Adipose tissue (tissue), 3 donors: ENCODE results near the gene MCTP1. TPM values are rescaled to one million over a fixed set of nuclear protein-coding genes. Genes with fewer than 3 reads are reported as not detected.

Experiments used
- H3K27ac ChIP-seq: one replicate; pipeline ENCODE4 v1.5.1; 2013; ENCODE audit warnings: low read depth, low read length
- WGBS, 3 donors: extraction: QIAGEN DNeasy Blood & Tissue Kit; methylation state at CpG; one replicate each; pipeline ENCODE4 v1.1.7; 2013; 5-methylcytosine and 5-hydroxymethylcytosine counted together
- polyA plus RNA-seq, 3 donors: library from polyadenylated mRNA; stranded (reverse); fragments of 200-250 nt; gene quantifications; one replicate each; pipeline ENCODE4 v1.2.3, GENCODE V29; 2013
- donor health status: healthy with polysubstance abuse.
- donor health status: Bipolar disorder and iron deficiency.
- donor health status: healthy.

Gene MCTP1
- polyA plus RNA-seq, 3 donors = 1.5 to 14.9 (median 13.3) TPM

DNA sequence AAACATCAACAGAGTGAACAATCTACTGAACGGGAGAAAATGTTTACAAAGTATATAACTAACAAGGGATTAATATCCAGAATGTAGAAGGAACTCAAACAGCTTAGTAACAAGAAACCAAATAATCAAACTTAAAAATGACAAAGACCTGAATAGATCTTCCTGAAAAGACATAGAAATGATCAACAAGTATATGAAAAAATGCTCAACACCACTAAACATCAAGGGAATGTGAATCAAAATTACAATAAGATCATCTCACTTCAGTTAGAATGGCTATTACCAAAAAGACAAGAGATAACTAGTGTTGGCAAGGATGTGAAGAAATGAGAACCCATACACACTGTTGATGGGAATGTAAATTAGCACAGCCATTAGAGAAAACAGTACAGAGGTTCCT lies 218.8 kb downstream of the MCTP1 start:
- no peak overlapping the region for H3K27ac ChIP-seq
- WGBS, 3 donors = 31 to 76% (median 73%) methylated on average over 1 of the region's 1 CpG

DNA sequence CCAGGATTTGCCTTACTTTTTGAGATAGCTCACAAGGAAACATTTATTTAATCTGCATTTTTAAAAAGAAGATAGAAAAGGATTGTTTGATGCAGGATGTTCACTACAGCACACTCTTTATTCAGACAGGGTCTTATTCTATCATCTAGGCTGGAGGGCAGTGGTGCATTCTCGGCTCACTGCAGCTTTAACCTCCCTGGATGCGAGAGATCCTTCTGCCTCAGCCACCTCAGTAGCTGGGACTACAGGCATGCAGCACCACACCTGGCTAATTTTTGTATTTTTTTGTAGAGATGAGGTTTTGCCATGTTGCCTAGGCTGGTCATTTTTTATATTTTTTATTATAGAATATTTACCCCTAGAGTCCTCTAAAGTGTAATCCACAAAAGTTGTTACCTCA lies 221.4 kb downstream of the MCTP1 start:
- 63 to 88% (median 86%) methylated on average over 2 of the region's 2 CpGs for WGBS, 3 donors
- H3K27ac ChIP-seq = no peak overlapping the region

DNA sequence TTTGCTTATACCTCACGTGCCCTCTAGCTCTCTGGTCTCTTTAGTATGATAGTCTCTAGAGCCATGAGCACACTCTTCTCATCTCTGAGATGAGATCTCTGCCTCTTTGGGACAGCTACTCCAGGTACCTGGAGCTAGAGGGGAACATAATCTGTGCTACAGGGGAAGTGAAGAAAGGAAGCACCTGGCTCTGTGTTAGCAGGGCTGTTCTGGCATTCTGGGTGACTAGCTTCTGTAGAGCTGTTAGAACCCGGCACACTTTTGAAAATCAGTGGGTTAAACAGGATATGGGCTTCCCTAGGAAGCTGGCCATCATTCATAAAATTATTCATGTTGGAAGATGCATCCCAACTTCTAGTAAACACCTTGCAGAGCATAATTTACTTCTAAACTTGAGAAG lies 224.8 kb downstream of the MCTP1 start:
- WGBS, 3 donors = 14 to 19% (median 18%) methylated on average over 2 of the region's 2 CpGs

DNA sequence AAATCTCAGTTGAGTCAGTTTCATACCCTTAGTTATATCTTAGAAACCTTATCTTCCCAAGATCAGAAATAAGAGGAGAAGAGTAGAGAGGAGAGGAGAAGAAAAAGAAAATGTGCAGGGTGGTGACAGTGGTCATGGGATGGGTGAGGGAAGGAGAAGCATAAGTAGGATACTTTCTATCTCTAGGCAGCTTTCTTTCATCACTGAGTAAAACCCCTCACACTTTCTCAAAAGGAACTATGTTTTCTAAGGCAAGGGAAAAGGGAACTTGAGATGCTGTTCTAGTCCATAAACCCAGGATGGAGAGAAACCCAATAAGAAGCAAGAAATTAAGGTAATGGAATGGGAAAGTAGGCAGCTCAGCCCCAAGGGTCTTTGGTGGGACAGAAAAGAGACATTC lies 225.3 kb downstream of the MCTP1 start:
- H3K27ac ChIP-seq = no peak overlapping the region

More for the DNA sequence above, 224.8 kb downstream of the MCTP1 start:
- H3K27ac ChIP-seq = no peak overlapping the region

DNA sequence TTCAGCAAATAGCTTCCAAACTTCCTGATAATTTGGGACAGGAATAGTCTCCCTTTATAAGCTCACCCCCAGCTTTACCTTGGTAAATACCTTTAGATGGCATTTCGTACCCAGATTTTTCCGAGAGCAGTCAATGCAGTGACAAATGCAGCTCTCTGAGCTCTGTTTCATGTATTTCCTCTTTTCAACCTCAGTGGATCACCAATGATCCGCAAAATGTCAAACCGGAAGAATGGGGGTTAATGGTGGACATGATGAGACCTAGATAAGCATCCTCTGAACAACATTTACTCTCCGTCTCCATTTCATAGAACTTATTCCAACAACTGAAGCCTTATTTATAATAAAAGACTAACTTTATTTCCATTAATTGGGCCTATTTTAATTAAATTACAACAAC lies 227.3 kb downstream of the MCTP1 start:
- WGBS, 3 donors = 60 to 81% (median 80%) methylated on average over 5 of the region's 5 CpGs
- H3K27ac ChIP-seq = no peak overlapping the region

DNA sequence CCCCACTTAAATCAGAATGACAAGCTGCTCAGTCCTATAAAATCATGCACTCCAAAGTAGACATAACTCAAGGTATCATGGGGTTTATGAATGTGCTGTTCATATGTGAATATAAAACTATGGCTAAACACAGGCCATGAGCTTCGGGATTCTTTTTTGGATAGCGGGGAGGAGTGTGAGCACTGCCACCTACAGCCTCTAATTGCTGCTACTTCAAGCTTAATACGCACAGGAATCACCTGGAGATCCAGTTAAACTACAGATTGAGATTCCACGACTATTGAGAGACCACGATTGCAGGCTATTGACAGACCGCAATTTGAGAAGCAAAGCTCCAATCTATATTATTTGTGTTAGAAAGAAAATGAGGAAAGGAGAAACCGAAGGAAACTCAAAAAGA lies 231.6 kb downstream of the MCTP1 start:
- no peak overlapping the region for H3K27ac ChIP-seq
- WGBS, 3 donors = 81 to 90% (median 90%) methylated on average over 7 of the region's 7 CpGs

DNA sequence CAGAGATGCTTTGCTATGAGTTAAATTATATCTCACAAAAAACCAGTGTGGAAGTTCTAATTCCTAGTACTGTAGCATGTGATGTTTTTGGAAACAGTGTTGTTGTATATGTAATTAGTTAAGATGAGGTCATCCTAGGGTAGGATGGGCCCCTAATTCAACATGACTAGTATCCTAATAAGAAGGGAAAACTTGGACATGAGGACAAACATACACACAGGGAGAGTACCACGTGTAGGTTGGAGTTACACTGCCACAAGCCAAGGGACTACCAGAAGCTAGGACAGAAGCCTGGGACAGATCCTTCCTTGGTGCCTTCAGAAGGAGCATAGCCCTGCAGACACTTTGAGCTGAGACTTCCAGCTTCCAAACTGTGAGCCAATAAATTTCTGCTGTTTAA lies 234.2 kb downstream of the MCTP1 start:
- H3K27ac ChIP-seq = no peak overlapping the region
- WGBS, 3 donors = 44 to 69% (median 52%) methylated on average over 1 of the region's 1 CpG

DNA sequence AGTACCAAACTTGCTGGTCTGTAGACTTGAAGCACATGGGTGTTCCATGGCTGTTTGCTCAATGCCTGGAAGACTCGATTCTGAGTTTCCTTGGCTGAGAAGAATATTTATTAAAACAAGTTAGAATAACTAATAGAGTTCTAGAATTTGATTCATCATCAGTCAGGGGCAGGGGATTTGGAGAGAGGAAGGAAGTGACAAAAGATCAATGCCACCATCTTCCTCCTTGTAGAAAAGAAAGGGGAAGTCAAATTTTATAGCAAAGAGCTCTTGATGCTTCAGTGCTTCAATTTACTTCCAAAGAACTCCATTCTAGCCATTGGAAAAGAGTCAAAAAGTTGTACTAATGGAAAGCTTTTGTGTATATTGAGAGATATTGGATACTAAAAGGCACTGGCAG lies 236.3 kb downstream of the MCTP1 start:
- 53 to 77% (median 62%) methylated on average over 1 of the region's 1 CpG for WGBS, 3 donors
- H3K27ac ChIP-seq = no peak overlapping the region

DNA sequence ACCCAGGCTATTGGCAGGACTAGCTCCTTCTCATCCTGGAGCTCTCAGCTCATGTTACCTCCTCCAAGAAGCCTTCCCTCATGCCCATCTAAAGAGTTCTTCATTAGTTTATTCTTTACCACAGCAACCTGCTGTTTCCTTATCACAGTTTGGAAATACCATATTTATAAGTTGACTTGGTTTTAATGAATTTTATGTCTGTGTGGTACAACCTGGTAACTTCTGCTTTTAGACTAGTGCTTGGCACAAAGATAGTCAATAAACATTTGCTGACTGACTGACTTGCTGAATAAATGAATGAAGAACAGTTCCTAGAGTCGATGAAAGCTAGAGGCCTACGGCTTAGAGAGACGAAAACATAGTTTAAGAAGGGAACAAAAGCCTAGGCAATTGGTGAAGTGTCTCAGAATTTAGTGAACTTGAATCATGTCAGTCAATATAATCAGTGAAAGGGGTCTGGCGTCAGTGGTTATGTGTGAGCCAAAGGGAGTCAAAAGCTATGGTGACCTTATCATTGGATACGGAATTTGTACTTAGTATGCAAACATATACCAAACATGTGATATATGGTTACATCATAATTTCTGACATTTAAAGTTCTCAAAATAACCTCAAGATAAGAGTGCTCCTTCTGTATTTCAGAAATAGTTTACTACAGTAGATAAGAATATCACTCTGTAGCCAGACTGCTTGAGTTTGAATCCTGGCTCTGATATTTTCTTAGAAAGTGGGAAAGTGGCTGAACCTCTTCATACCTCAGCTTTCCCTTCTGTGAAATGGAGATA lies 239.5 kb downstream of the MCTP1 start:
- no peak overlapping the region for H3K27ac ChIP-seq
- 53 to 69% (median 64%) methylated on average over 5 of the region's 5 CpGs for WGBS, 3 donors

DNA sequence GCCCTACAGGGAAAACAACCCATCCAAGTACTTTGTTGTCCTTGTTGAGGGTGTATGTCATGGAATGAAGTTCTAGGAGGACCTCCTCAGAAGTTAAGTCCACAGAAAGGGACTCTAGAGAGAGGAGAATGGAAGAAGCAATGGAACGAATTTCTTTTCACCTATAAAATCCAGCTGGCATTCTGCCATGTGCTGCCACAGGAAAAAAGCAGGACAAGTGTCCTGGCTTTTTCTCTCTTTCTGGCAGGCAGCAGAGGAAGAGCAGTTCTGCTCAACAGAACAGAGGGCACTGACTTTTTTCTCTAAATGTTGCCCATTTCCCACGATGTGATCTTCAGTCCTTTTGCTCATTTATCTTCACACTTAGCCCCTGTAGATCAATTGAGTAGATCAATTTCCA lies 240.8 kb downstream of the MCTP1 start:
- H3K27ac ChIP-seq = no peak overlapping the region
- 40 to 54% (median 54%) methylated on average over 2 of the region's 2 CpGs for WGBS, 3 donors

DNA sequence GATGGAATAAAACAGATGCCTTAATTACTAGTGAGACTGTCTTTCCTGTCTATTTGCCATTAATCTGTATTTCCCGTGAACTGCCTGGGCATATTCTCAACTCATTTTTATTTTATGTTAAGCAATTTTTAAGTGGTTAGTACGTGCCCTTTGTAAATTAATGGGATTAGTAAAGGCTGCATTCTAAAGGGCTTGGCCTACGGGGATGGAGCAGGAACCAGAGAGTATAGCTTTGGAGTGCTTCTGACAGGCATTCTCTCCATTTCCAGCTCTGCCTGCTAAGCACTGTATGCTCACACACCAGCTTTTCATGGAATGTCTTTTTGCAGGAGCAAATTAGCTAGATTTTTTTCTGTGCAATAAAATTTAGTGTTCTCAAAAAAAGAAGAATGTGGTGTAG lies 241.2 kb downstream of the MCTP1 start:
- H3K27ac ChIP-seq = no peak overlapping the region
- WGBS, 3 donors = 49 to 63% (median 55%) methylated on average over 3 of the region's 3 CpGs

DNA sequence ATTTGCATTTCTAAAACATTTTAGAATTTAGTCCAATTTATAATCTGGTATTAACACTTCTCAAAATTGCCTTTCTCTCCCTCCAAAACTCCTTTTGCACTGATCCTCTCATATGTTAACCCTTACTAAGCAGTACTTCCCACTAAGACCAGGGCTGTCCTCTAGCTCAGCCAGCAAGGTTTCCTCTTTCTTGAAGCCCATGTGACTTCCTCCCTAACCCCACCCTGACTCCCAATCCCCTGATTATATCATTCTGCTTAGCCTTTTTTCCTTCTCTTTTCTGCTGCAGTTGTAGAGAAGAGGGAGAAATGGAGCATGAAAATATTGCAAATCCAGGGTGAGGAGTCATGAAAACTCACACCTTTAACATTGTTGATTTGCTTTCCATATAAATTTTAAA lies 241.7 kb downstream of the MCTP1 start:
- H3K27ac ChIP-seq = no peak overlapping the region

DNA sequence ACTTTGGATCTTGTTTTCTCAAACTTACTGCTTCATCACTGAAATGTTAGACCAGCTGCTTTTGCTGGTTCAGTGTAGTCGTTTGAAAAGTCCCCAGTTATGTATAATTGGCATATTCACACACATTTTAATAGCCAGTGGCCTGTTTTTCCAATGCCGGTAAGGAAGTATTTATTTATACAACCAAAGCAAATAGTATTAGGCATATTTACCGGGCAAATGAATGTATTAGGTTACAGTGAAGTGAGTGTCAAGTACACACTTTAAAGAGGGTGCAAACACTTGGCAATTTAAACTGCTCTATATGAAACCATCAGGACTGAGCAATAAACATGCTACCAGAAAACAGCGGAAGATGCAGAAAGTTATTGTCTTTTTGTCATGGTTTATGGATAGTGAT lies 242.9 kb downstream of the MCTP1 start:
- whole genome bisulfite sequencing, 3 donors = 43 to 73% (median 71%) methylated on average over 4 of the region's 4 CpGs
- no peak overlapping the region for H3K27ac ChIP-seq

DNA sequence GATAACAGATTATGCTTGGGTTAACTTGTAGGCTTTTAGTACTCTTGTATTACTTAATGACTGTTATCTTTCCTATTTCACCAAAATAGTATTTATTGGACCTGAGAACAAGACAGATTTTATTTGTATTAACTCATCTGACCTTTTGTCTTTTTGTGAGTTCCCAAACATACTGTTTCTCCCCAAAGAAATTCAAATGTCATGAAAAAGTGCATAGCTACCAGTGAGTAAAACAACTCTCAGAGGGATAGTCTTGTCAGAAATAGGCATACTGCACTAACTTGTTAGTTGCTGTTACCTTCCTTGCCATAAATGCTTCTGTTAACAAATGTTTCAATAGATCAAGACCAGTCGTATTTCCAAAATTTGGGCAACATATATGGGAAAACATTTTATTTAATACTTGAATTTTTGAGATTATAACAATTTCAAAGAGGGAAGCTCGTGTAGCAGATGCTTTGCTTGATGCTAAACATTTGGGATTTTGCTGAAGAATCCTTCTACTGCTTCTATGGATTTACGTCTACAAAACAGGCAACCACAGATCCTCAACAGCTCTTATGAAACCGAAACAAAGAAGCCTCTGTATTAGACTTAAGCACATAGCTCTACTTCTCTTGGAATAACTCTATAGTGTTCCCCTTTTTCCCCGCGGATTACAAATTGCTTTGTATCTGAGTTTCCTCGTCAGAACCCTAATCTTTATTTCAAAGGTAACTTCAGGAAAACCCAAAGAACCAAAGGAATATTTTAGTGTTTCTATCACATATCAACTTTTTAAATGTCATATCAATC lies 248.8 kb downstream of the MCTP1 start:
- H3K27ac ChIP-seq = no peak overlapping the region

DNA sequence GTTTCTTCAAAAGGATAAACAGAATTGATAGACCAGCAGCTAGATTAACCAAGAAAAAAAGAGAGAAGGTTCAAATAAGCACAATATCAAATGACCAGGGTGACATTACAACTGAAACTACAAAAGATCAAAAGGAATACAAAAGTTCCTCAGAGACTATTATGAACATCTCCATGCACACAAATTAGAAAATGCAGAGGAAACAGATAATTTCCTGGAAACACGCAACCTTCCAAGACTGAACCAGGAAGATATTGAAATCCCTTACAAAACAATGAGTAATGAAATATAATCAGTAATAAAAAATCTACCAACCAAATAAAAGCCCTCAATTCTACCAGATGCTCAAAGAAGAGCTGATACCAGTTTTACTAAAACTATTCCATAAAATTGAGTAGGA lies 252.1 kb downstream of the MCTP1 start:
- no peak overlapping the region for H3K27ac ChIP-seq
- WGBS, 3 donors = 40 to 83% (median 68%) methylated on average over 1 of the region's 1 CpG

More for the DNA sequence above, 248.8 kb downstream of the MCTP1 start:
- WGBS, 3 donors = 62 to 71% (median 71%) methylated on average over 7 of the region's 7 CpGs

DNA sequence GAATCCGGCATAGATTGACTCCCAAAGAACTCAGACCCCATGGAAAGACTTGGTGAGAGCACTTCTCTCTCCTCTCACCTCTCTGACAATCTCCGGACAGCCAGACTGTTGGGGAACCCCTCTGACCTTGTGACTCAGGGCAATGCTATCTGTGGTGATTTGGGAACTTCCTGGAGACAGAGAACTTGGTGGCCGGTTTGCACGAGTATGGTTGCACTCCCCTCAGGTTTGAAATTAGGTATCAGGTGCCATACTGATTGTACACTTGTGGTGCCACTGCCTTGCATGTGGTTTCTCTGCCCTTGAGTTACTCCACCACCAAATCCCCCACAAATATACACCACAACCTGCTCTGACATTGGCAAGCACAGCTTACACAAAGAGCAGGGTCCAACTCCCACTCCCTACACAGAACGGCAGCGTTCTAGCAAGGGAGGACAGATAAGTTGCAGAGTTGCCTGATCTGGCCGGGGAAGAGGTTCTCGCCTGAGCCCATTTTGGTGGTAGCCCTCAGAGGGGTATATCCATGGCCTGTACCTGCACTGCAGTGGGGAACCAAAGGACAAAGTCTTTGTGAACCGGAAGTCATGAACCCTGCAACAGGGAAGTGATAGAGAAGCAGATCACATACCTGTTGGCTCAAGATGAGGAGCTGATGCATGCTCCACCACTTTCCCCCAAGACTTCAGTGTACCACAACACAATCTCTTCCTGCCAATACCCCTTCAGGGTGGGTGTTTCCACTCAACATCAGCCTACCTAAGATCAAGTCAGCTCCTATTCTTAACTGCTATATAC lies 255.1 kb downstream of the MCTP1 start:
- no peak overlapping the region for H3K27ac ChIP-seq
- 73 to 80% (median 74%) methylated on average over 9 of the region's 9 CpGs for whole genome bisulfite sequencing, 3 donors

DNA sequence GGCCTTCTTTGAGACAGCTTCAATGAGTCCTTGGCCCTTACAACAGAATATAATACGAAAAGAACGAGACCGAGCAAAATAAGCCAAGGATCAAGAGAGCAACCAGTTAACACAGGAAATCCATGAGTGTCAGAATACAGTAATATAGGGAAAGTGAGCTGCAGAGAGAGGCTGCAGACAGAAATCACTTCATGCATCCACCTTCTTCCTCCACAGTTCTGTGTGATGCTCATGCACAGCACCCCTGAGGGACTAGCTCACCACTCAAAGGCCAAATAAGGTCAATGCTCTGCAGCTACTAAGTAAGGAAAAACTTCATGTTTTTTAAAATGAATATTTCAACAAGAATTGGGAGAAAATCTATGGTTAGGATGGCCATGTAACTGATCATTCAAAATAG lies 257.1 kb downstream of the MCTP1 start:
- 23 to 48% (median 25%) methylated on average over 3 of the region's 3 CpGs for WGBS, 3 donors
- no peak overlapping the region for H3K27ac ChIP-seq

DNA sequence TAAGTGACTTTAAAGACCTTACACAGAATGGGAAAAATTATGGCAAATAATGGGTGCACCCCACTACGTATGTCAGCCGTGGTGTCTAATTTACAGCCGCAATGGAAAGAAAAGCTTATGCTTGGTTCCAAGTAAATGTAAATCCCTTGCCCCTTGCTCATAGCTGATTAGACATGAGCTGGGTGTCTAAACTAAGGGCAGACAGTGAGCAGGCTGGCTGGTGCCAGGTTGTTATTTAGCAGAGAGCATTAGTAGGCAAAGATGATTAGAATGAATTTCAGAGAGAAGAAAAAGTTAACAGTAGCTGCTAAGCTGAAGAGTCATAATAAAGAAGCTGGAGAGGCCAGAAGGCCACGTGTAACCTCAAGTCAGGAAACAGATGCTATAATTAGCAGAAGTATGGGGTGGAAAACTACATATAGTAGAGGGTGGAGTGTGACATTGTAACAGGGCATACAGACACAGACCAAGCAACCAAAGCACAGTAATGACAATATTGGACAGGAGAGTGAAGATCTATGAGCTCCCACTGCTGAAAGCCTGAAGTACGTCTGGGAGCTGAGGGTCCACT lies 257.7 kb downstream of the MCTP1 start:
- WGBS, 3 donors = 48 to 66% (median 54%) methylated on average over 5 of the region's 5 CpGs
- no peak overlapping the region for H3K27ac ChIP-seq

DNA sequence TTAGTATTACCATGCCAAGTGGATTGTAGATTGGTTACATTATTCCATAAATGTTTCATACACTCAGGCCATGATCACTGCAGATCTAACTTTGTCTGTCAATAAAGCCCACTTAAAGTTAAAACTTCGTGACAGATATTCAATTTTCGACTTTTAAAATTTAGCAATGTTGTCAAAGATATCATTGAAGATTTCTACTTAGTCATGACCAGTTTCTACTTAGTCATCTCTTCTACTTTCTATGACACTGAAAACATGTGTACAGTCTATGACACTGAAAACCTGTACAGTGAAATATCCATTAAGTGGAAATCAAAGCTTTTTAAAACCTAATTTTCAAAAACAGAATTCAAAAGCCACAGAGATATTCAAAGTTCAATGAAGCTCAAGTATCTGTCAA lies 258.2 kb downstream of the MCTP1 start:
- WGBS, 3 donors = 65 to 84% (median 77%) methylated on average over 2 of the region's 2 CpGs
- H3K27ac ChIP-seq = no peak overlapping the region
